Upper lobe of left lung (tissue), 6 donors: ENCODE measurements around the gene CREG1. TPM values are rescaled to one million over a fixed set of nuclear protein-coding genes. Genes with fewer than 3 reads are reported as not detected.
A peak's percentile ranks its signal among the peaks of the same experiment; 100 is the strongest.
"Not testable (repeated sequence)": the region's sequence is repeated elsewhere in the genome, so short reads cannot be mapped to it uniquely, and the experiment has no call there.

Source experiments
- ATAC-seq, 2 donors: fragments of 200-7000 bp; cut with Tn5 transposase; one replicate each; pipeline ENCODE4 v1.9.1; 2022; ENCODE audit warnings: mild to moderate bottlenecking in 2 of 2, moderate library complexity in 2 of 2; ENCODE audit not compliant: low FRiP score in 2 of 2
- DNase-seq, 2 donors: peaks; one replicate each; pipeline ENCODE4 v3.0.0-alpha.2; 2019 to 2020
- H3K27ac ChIP-seq, 4 donors: fragments of 200-600 bp; sonication (generic); one replicate each; pipeline ENCODE4 v1.5.1; 2016 to 2019
- H3K27me3 ChIP-seq, 4 donors: fragments of 200-600 bp; sonication (generic); one replicate each; pipeline ENCODE4 v1.5.1; 2017 to 2019
- H3K36me3 ChIP-seq, 4 donors: fragments of 200-600 bp; sonication (generic); one replicate each; pipeline ENCODE4 v1.5.1; 2016 to 2019
- H3K4me1 ChIP-seq, 4 donors: fragments of 200-600 bp; sonication (generic); one replicate each; pipeline ENCODE4 v1.5.1; 2018 to 2019
- H3K4me3 ChIP-seq, 4 donors: fragments of 200-600 bp; sonication (generic); one replicate each; pipeline ENCODE4 v1.5.1; 2017 to 2019; ENCODE audit warnings: mild to moderate bottlenecking in 2 of 4, moderate library complexity in 1 of 4
- H3K9me3 ChIP-seq, 4 donors: fragments of 200-600 bp; sonication (generic); one replicate each; pipeline ENCODE4 v1.5.1; 2018 to 2019
- CTCF ChIP-seq, 6 experiments: fragments of 450-650 bp in 4 of 6; fragments of 200-600 bp in 2 of 6; sonication (generic) in 2 of 6; IDR thresholded peaks; one replicate each; pipeline ENCODE4 v1.5.1; 2016 to 2019; ENCODE audit warnings: antibody characterized with exemption in 6 of 6
- EP300 ChIP-seq, 4 donors: sonication (generic); formaldehyde crosslinking; IDR thresholded peaks; one replicate each; pipeline ENCODE4 v1.5.1; 2017; ENCODE audit warnings: antibody characterized with exemption in 4 of 4, control low read depth in 2 of 4
- POLR2A ChIP-seq, 4 donors: fragments of 450-650 bp; IDR thresholded peaks; one replicate each; pipeline ENCODE4 v1.5.1; 2016 to 2017; ENCODE audit warnings: antibody characterized with exemption in 4 of 4, mild to moderate bottlenecking in 2 of 4
- POLR2AphosphoS5 ChIP-seq, 2 donors: sonication (generic); formaldehyde crosslinking; IDR thresholded peaks; one replicate each; pipeline ENCODE4 v1.5.1; 2017; ENCODE audit warnings: antibody characterized with exemption in 2 of 2
- WGBS, 2 donors: methylation state at CpG; one replicate each; pipeline ENCODE4 v1.1.5; 2017 to 2018; 5-methylcytosine and 5-hydroxymethylcytosine counted together
- total RNA-seq, 6 donors: library from RNA; depleted of rRNA in 4 of 6; stranded (reverse); fragments of >200 nt in 4 of 6; gene quantifications; one replicate each; pipeline versions ENCODE4 v1.1.0 to v1.2.1, GENCODE V29; 2016 to 2021
- donor health status: DM: no; HTN: no; CAD: no; lungs with moderate emphysema.
- donor health status: DM: no; HTN: yes; CAD: no; lungs with severe emphysema.

CREG1 gene
- total RNA-seq, 6 donors from 2014 or later: 114 to 235 (median 141) TPM

- no peak for ATAC-seq
- H3K27ac ChIP-seq: no peak overlapping the region
- 95 to 96% methylated on average over 6 of the region's 6 CpGs for WGBS, 2 donors
These were observed 8.2 kb upstream of the CREG1 start for GRCh38 chr1:167561753-167562152.

GRCh38 chr1:167555971-167556714, 2.6 kb upstream of the CREG1 start:
- Histone ChIP-seq H3K27ac (peak overlapping the region in 1 of 4 donors; percentile 48), H3K9me3 (no peaks in the 10 kb centered on the region), H3K27me3 (no peaks in the 10 kb centered on the region), H3K36me3 (no peaks in the 10 kb centered on the region), H3K4me1 (peaks cover 19 to 41% (median 30%) of the 10 kb centered on the region in 4 donors), H3K4me3 (no peak overlapping the region)
- ATAC-seq (peak; percentile 54 to 64), DNase-seq (peak in 1 of 2 donors; percentile 82)
- TF ChIP-seq EP300 (IDR thresholded peaks at IDR 0.05): no peak
- peak; percentile 76 to 87 (median 86) for TF ChIP-seq CTCF (IDR thresholded peaks at IDR 0.05)
- WGBS, 2 donors: 14% methylated on average over 5 of the region's 5 CpGs

More at GRCh38 chr1:167561753-167562152, 8.2 kb upstream of the CREG1 start:
- TF ChIP-seq EP300 (IDR thresholded peaks at IDR 0.05): no peak
- TF ChIP-seq POLR2A (IDR thresholded peaks at IDR 0.05): no peak
- no peak for TF ChIP-seq CTCF (IDR thresholded peaks at IDR 0.05)
- TF ChIP-seq POLR2AphosphoS5 (IDR thresholded peaks at IDR 0.05): no peak
- Histone ChIP-seq H3K4me3 (no peak overlapping the region), H3K4me1 (peaks cover 4 to 24% (median 9%) of the 10 kb centered on the region in 4 donors), H3K36me3 (no peaks in the 10 kb centered on the region), H3K27me3 (no peaks in the 10 kb centered on the region), H3K9me3 (no peaks in the 10 kb centered on the region)
- DNase-seq: no peak

GRCh38 chr1:167555072-167555471, 1.5 kb upstream of the CREG1 start:
- WGBS, 2 donors: 95 to 98% methylated on average over 1 of the region's 1 CpG
- not testable (repeated sequence) for ATAC-seq, H3K36me3 ChIP-seq, H3K4me3 ChIP-seq, DNase-seq, H3K9me3 ChIP-seq, H3K27me3 ChIP-seq
- Histone ChIP-seq H3K4me1 (peaks cover 19 to 48% (median 38%) of the 10 kb centered on the region in 4 donors), H3K27ac (peak overlapping the region in 1 of 4 donors; percentile 48)

- no peak for ATAC-seq
- WGBS, 2 donors: 11 to 17% methylated on average over 15 of the region's 15 CpGs
- Histone ChIP-seq H3K27me3 (no peaks in the 10 kb centered on the region), H3K36me3 (no peaks in the 10 kb centered on the region), H3K4me1 (peaks cover 20 to 53% (median 45%) of the 10 kb centered on the region in 4 donors), H3K9me3 (no peaks in the 10 kb centered on the region), H3K27ac (peak overlapping the region; percentile 88 to 97 (median 89)), H3K4me3 (peak overlapping the region; percentile 73 to 93 (median 79))
- DNase-seq: no peak
- no peak for TF ChIP-seq CTCF (IDR thresholded peaks at IDR 0.05)
- no peak for TF ChIP-seq POLR2AphosphoS5 (IDR thresholded peaks at IDR 0.05)
- TF ChIP-seq EP300 (IDR thresholded peaks at IDR 0.05): no peak
- no peak for TF ChIP-seq POLR2A (IDR thresholded peaks at IDR 0.05)
These were observed 642 bp upstream of the CREG1 start for GRCh38 chr1:167554028-167554779.

- ATAC-seq: no peak
These were observed 2.2 kb downstream of the CREG1 start for GRCh38 chr1:167551362-167551761.

More at GRCh38 chr1:167551362-167551761, 2.2 kb downstream of the CREG1 start:
- WGBS, 2 donors: 74 to 86% methylated on average over 1 of the region's 1 CpG
- Histone ChIP-seq H3K36me3 (peaks cover 0 to 14% (median 6%) of the 10 kb centered on the region in 4 donors), H3K4me3 (peak overlapping the region in 2 of 4 donors; percentile 26 to 82), H3K4me1 (peaks cover 23 to 69% (median 52%) of the 10 kb centered on the region in 4 donors), H3K9me3 (no peaks in the 10 kb centered on the region), H3K27ac (peak overlapping the region in 2 of 4 donors; percentile 73 to 85), H3K27me3 (no peaks in the 10 kb centered on the region)
- TF ChIP-seq CTCF (IDR thresholded peaks at IDR 0.05) (no peak), POLR2A (IDR thresholded peaks at IDR 0.05) (peak in 2 of 4 donors; percentile 16 to 66)
- DNase-seq: no peak
